ENCODE data around the gene MTUS2. TPM values are rescaled to one million over a fixed set of nuclear protein-coding genes. Genes with fewer than 3 reads are reported as not detected.

Gene MTUS2
- total and polyA plus RNA-seq, 10 donors: 0.20 to 3.2 (median 0.85) TPM

DNA sequence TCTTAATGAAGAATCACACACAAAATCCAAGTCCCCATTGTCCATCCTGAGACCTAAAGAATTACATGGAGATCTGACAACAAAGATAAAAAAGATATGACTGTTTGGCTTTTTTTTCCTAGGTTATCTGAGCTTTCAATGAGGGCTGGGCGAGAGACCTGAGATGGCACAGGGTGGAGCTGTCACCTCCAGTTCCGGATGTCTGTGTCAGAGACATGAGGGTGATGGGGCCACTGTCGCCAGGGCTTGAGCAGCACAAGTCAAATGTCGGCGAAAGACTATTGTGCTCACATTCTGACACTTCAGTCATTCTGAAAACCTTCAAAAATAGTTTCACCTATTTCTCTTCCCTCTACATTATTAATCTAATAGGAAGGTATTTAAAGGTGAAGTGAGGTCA, 709.6 kb downstream of the MTUS2 start:
- no peak overlapping the region for H3K4me3 ChIP-seq
- H3K9me3 ChIP-seq: no peaks in the 10 kb centered on the region
- intact Hi-C loops (cut with DNase I; ENCODE audit: low total_unique reads): no loop called here

GRCh38 chr13:29530901-29531300, 710.8 kb downstream of the MTUS2 start:
- intact Hi-C loops (cut with DNase I; ENCODE audit: low total_unique reads): no loop called here
- H3K27ac ChIP-seq: no peak overlapping the region
- DNase-seq: no peak
- 92 to 97% (median 94%) methylated on average over 5 of the region's 5 CpGs for WGBS, 5 donors
- H3K9me3 ChIP-seq: no peaks in the 10 kb centered on the region
- no peaks in the 10 kb centered on the region for H3K27me3 ChIP-seq (replicated peaks in 1 of 7)
- TF ChIP-seq POLR2AphosphoS5 (IDR thresholded peaks at IDR 0.05): no peak
- no peak for TF ChIP-seq CTCF (IDR thresholded peaks at IDR 0.05 in 8 of 11, conservative IDR thresholded peaks at IDR 0.05 in 3 of 11)
- no peak for TF ChIP-seq POLR2A (IDR thresholded peaks at IDR 0.05)
- peaks cover 0 to 100% (median 64%) of the 10 kb centered on the region in 6 donors for H3K36me3 ChIP-seq
- H3K4me1 ChIP-seq: no peaks in the 10 kb centered on the region
- no peak overlapping the region for H3K4me3 ChIP-seq

More for the DNA sequence above, 709.6 kb downstream of the MTUS2 start:
- WGBS, 5 donors: 85 to 97% (median 93%) methylated on average over 5 of the region's 5 CpGs
- DNase-seq: no peak
- peaks cover 0 to 97% (median 62%) of the 10 kb centered on the region in 6 donors for H3K36me3 ChIP-seq
- TF ChIP-seq CTCF (IDR thresholded peaks at IDR 0.05 in 8 of 11, conservative IDR thresholded peaks at IDR 0.05 in 3 of 11) (no peak), POLR2AphosphoS5 (IDR thresholded peaks at IDR 0.05) (no peak), POLR2A (IDR thresholded peaks at IDR 0.05) (no peak)
- no peaks in the 10 kb centered on the region for H3K4me1 ChIP-seq
- no peak overlapping the region for H3K27ac ChIP-seq
- no peaks in the 10 kb centered on the region for H3K27me3 ChIP-seq (replicated peaks in 1 of 7)

- Histone ChIP-seq H3K27me3 (replicated peaks in 1 of 7) (no peaks in the 10 kb centered on the region), H3K36me3 (peaks cover 0 to 93% (median 64%) of the 10 kb centered on the region in 6 donors), H3K4me1 (no peaks in the 10 kb centered on the region), H3K27ac (no peak overlapping the region), H3K9me3 (no peaks in the 10 kb centered on the region), H3K4me3 (no peak overlapping the region)
- no peak for DNase-seq
- WGBS, 5 donors: 93 to 98% (median 97%) methylated on average over 5 of the region's 5 CpGs
- no peak for TF ChIP-seq CTCF (IDR thresholded peaks at IDR 0.05 in 8 of 11, conservative IDR thresholded peaks at IDR 0.05 in 3 of 11)
- no peak for TF ChIP-seq POLR2A (IDR thresholded peaks at IDR 0.05)
- no peak for TF ChIP-seq POLR2AphosphoS5 (IDR thresholded peaks at IDR 0.05)
- intact Hi-C loops (cut with DNase I; ENCODE audit: low total_unique reads): no loop called here
Measured at GRCh38 chr13:29532116-29532515, 712.0 kb downstream of the MTUS2 start.

GRCh38 chr13:29532821-29533220, 712.7 kb downstream of the MTUS2 start:
- Histone ChIP-seq H3K27me3 (replicated peaks in 1 of 7) (no peaks in the 10 kb centered on the region), H3K27ac (no peak overlapping the region), H3K9me3 (no peaks in the 10 kb centered on the region), H3K4me1 (peaks cover 0 to 2% (median 0%) of the 10 kb centered on the region in 6 donors), H3K36me3 (peaks cover 0 to 86% (median 57%) of the 10 kb centered on the region in 6 donors), H3K4me3 (no peak overlapping the region)
- DNase-seq: no peak
- TF ChIP-seq POLR2AphosphoS5 (IDR thresholded peaks at IDR 0.05): no peak
- TF ChIP-seq CTCF (IDR thresholded peaks at IDR 0.05 in 8 of 11, conservative IDR thresholded peaks at IDR 0.05 in 3 of 11): no peak
- no peak for TF ChIP-seq POLR2A (IDR thresholded peaks at IDR 0.05)
- WGBS, 5 donors: 92 to 95% (median 93%) methylated on average over 17 of the region's 17 CpGs
- intact Hi-C loops (cut with DNase I; ENCODE audit: low total_unique reads): no loop called here
